NCI-H1436 (cell line): ENCODE measurements around the gene PPP6R2.

ENCODE experiments used
- DNase-seq: peaks from one replicate; lab custom pipeline; 2025; lab: John Stamatoyannopoulos, UW

Gene PPP6R2

DNA sequence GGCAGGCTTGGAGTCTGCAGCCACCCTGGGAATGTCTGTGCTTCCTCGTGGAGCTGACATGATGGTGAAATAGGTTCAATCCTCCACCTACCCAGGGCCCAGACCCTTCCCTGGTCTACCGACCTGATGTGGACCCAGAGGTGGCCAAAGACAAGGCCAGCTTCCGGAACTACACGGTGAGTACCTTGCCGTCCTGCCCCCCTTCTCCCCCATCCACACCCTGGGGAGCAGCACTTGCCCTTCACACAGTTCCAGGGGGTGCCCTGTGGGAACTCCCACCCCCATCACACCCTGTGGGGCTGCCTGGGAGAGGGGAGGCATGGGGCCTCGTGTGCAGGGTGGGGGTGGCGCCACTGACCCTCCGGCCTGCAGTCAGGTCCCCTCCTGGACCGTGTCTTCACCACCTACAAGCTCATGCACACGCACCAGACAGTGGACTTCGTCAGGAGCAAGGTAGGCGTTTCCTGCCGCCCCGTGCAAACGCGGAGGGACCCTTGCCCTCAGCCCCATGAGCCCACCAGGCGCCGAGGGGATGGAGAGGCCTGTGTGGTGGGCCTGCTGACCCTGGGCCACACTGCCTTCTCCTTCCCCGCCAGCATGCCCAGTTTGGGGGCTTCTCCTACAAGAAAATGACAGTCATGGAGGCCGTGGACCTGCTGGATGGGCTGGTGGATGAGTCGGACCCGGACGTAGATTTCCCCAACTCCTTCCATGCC, 144.3 kb downstream of the PPP6R2 start:
- no peak for DNase-seq

GRCh38 chr22:50488006-50488677, 145.0 kb downstream of the PPP6R2 start:
- no peak for DNase-seq

DNA sequence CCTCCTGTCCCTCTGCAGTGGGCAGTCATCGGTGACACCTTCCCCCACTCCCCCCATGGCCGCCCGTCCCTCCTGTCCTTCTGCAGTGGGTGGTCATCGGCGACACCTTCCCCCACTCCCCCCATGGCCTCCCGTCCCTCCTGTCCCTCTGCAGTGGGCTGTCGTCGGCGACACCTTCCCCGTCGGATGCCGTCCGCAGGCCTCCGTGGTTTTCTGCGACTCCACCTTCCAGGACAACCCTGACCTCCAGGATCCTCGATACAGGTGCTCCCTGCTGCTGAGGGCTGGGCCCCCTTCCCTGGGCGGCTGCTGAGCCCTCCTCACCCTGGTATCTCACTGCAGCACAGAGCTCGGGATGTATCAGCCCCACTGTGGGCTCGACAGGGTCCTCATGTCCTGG, 145.8 kb downstream of the PPP6R2 start:
- no peak for DNase-seq

DNA sequence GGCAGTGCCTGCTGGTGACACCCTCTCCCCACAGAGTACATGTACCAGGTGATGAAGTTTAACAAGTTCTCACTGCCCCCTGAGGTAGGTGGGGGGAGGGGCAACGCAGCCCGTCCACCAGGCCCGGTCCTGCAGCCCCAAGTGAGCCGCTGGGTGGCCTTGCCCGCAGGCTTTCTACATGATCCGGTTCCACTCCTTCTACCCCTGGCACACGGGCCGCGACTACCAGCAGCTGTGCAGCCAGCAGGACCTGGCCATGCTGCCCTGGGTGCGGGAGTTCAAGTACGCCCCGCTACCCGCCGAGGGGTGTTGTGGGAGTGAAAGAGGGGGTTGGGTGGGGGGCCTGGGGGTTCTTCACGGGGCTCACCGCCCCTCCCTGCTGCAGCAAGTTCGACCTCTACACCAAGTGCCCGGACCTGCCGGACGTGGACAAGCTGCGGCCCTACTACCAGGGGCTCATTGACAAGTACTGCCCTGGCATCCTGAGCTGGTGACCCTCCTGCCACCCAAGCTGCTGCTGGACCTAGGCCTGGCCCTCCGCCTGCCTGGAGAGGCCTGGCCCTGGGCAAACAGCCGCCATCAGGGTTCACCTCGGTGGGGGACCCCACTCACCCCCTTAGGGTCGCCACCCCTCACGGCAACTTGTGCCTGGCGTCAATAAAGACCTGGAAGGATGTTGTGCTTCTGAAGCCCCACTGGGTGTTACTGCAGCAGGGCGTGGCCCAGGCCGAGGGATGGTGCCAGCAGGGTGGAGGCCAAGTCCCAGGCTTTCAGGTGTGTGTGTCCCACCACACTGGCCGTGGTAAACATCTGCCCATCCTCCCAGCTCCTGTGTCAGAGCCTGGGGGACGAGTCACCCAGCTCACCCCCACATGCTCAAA, 146.5 kb downstream of the PPP6R2 start:
- DNase-seq = no peak

- no peak for DNase-seq
Observed at GRCh38 chr22:50490531-50491308, 147.6 kb downstream of the PPP6R2 start.
